Mammary epithelial cell (primary cell): Measurements from ENCODE around the gene STK32C.

Experiments used
- EZH2 ChIP-seq: IDR thresholded peaks from 2 replicates; pipeline ENCODE4 v1.6.1; 2012; ENCODE audit warnings: low read length, inconsistent platforms, borderline replicate concordance
- TF ChIP-seq, protein P1 (sequence below), 2 donors: IDR thresholded peaks in 1 of 2; conservative IDR thresholded peaks in 1 of 2; 2 replicates each; pipeline ENCODE4 v1.5.1; 2011 to 2012; ENCODE audit warnings: inconsistent platforms in 2 of 2, low read length in 2 of 2, mild to moderate bottlenecking in 2 of 2, control low read depth in 1 of 2, low read depth in 1 of 2; ENCODE audit not compliant: insufficient read depth in 1 of 2; ENCODE audit errors: extremely low read depth in 1 of 2

GRCh38 chr10:132304756-132305509 is 2.8 kb downstream of the STK32C start:
- TF ChIP-seq, protein P1, sequence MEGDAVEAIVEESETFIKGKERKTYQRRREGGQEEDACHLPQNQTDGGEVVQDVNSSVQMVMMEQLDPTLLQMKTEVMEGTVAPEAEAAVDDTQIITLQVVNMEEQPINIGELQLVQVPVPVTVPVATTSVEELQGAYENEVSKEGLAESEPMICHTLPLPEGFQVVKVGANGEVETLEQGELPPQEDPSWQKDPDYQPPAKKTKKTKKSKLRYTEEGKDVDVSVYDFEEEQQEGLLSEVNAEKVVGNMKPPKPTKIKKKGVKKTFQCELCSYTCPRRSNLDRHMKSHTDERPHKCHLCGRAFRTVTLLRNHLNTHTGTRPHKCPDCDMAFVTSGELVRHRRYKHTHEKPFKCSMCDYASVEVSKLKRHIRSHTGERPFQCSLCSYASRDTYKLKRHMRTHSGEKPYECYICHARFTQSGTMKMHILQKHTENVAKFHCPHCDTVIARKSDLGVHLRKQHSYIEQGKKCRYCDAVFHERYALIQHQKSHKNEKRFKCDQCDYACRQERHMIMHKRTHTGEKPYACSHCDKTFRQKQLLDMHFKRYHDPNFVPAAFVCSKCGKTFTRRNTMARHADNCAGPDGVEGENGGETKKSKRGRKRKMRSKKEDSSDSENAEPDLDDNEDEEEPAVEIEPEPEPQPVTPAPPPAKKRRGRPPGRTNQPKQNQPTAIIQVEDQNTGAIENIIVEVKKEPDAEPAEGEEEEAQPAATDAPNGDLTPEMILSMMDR (conservative IDR thresholded peaks at IDR 0.05 in 1 of 2, IDR thresholded peaks at IDR 0.05 in 1 of 2; ENCODE audit: extremely low read depth in 1 of 2, insufficient read depth in 1 of 2, low read depth in 1 of 2, low read length in 2 of 2) = no peak
- no peak for TF ChIP-seq EZH2
